H1 (cell line): ENCODE measurements around the gene FAT2.

Experiments
- CTCF ChIP-seq, 3 experiments: IDR thresholded peaks; 1 replicate in 2 of 3; 2 replicates in 1 of 3; pipeline versions ENCODE4 v1.5.1 to v1.6.1; 2011; ENCODE audit warnings: low read length in 3 of 3, mild to moderate bottlenecking in 3 of 3, inconsistent platforms in 2 of 3, low read depth in 1 of 3, moderate library complexity in 1 of 3; ENCODE audit not compliant: insufficient read depth in 1 of 3; ENCODE audit errors: control extremely low read depth in 1 of 3
- EZH2 ChIP-seq: fragments of 200-600 bp; sonication (generic); IDR thresholded peaks from 2 replicates; pipeline ENCODE4 v1.7.1; 2012; ENCODE audit warnings: low read depth, mild to moderate bottlenecking, moderate library complexity, low read length, inconsistent platforms; ENCODE audit not compliant: severe bottlenecking
- SRF ChIP-seq: IDR thresholded peaks from 2 replicates; pipeline ENCODE4 v1.6.1; 2011; ENCODE audit warnings: mild to moderate bottlenecking, low read depth, low read length, moderate library complexity

- TF ChIP-seq SRF (no peak), CTCF (IDR thresholded peaks at IDR 0.05; ENCODE audit: control extremely low read depth in 1 of 3, insufficient read depth in 1 of 3, low read depth in 1 of 3, low read length in 3 of 3) (no peak), EZH2 (no peak)
Observed at GRCh38 chr5:151581812-151582583, 9.1 kb downstream of the FAT2 start.
